Fibroblast of lung (primary cell): ENCODE measurements around the gene ABCB9.
"Not testable (repeated sequence)": the region's sequence is repeated elsewhere in the genome, so short reads cannot be mapped to it uniquely, and the experiment has no call there.

ENCODE experiments used
- EZH2 ChIP-seq: IDR thresholded peaks from 2 replicates; pipeline ENCODE4 v1.5.1; 2012; ENCODE audit warnings: low read length, control low read depth, mild to moderate bottlenecking; ENCODE audit errors: missing control alignments
- TF ChIP-seq, protein P1 (sequence below), 2 donors: IDR thresholded peaks in 1 of 2; conservative IDR thresholded peaks in 1 of 2; 1 replicate in 1 of 2; 2 replicates in 1 of 2; pipeline ENCODE4 v1.5.1; 2011 to 2012; ENCODE audit warnings: low read length in 2 of 2, control low read depth in 1 of 2, inconsistent platforms in 1 of 2, low read depth in 1 of 2, mild to moderate bottlenecking in 1 of 2

GRCh38 chr12:122892724-122893123 lies 73.5 kb downstream of the ABCB9 start:
- TF ChIP-seq, protein P1, sequence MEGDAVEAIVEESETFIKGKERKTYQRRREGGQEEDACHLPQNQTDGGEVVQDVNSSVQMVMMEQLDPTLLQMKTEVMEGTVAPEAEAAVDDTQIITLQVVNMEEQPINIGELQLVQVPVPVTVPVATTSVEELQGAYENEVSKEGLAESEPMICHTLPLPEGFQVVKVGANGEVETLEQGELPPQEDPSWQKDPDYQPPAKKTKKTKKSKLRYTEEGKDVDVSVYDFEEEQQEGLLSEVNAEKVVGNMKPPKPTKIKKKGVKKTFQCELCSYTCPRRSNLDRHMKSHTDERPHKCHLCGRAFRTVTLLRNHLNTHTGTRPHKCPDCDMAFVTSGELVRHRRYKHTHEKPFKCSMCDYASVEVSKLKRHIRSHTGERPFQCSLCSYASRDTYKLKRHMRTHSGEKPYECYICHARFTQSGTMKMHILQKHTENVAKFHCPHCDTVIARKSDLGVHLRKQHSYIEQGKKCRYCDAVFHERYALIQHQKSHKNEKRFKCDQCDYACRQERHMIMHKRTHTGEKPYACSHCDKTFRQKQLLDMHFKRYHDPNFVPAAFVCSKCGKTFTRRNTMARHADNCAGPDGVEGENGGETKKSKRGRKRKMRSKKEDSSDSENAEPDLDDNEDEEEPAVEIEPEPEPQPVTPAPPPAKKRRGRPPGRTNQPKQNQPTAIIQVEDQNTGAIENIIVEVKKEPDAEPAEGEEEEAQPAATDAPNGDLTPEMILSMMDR (conservative IDR thresholded peaks at IDR 0.05 in 1 of 2, IDR thresholded peaks at IDR 0.05 in 1 of 2; ENCODE audit: low read depth in 1 of 2, low read length in 2 of 2) = not testable (repeated sequence)
- not testable (repeated sequence) for TF ChIP-seq EZH2
